DOHH2 (cell line): ENCODE data around the gene PPL.

ENCODE experiments used
- H3F3A ChIP-seq: fragments of 200-600 bp; sonication (generic), shearing (Covaris generic); 2 replicates; pipeline ENCODE4 v1.6.0; 2016; ENCODE audit warnings: antibody characterized with exemption, mild to moderate bottlenecking; ENCODE audit not compliant: control insufficient read depth, insufficient read depth
- H3K27ac ChIP-seq: fragments of 200-600 bp; sonication (generic); 2 replicates; pipeline ENCODE4 v1.5.1; 2014; ENCODE audit warnings: low read depth, mild to moderate bottlenecking, low read length, moderate library complexity
- H3K27me3 ChIP-seq: fragments of 200-600 bp; sonication (generic); 2 replicates; pipeline ENCODE4 v1.6.1; 2014; ENCODE audit warnings: mild to moderate bottlenecking, low read length, mixed read lengths; ENCODE audit not compliant: control insufficient read depth
- H3K36me3 ChIP-seq: fragments of 200-600 bp; sonication (generic); 2 replicates; pipeline ENCODE4 v1.6.1; 2014; ENCODE audit warnings: mild to moderate bottlenecking, low read length, moderate library complexity, mixed read lengths; ENCODE audit not compliant: control insufficient read depth
- H3K4me1 ChIP-seq: fragments of 200-600 bp; sonication (generic); 2 replicates; pipeline ENCODE4 v1.6.1; 2014; ENCODE audit warnings: mild to moderate bottlenecking, low read length, mixed read lengths; ENCODE audit not compliant: control insufficient read depth
- H3K4me2 ChIP-seq: fragments of 200-600 bp; sonication (generic); 2 replicates; pipeline ENCODE4 v1.6.0; 2014; ENCODE audit warnings: mild to moderate bottlenecking, low read length, moderate library complexity
- H3K4me3 ChIP-seq: fragments of 200-600 bp; sonication (generic); 2 replicates; pipeline ENCODE4 v1.5.1; 2014; ENCODE audit warnings: mild to moderate bottlenecking, low read length, mixed read lengths
- H3K79me2 ChIP-seq: fragments of 200-600 bp; sonication (generic); 2 replicates; pipeline ENCODE4 v1.6.1; 2014; ENCODE audit warnings: mild to moderate bottlenecking, low read length, mixed read lengths; ENCODE audit not compliant: control insufficient read depth
- H3K9me2 ChIP-seq: fragments of 200-600 bp; sonication (generic); replicated peaks from 2 replicates; pipeline ENCODE4 v1.6.1; 2014; ENCODE audit warnings: mild to moderate bottlenecking, low read length, mixed read lengths; ENCODE audit not compliant: control insufficient read depth
- H3K9me3 ChIP-seq: fragments of 200-600 bp; sonication (generic); 2 replicates; pipeline ENCODE4 v1.6.1; 2014; ENCODE audit warnings: antibody characterized with exemption, low read length, mixed read lengths; ENCODE audit not compliant: control insufficient read depth, insufficient read depth
- H4K20me1 ChIP-seq: fragments of 200-600 bp; sonication (generic); 2 replicates; pipeline ENCODE4 v1.6.0; 2014; ENCODE audit warnings: low read depth, mild to moderate bottlenecking, antibody characterized with exemption, low read length, moderate library complexity; ENCODE audit not compliant: control insufficient read depth, insufficient read depth
- EZH2phosphoT487 ChIP-seq: fragments of 200-600 bp; sonication (generic); IDR thresholded peaks from 2 replicates; pipeline ENCODE4 v1.6.1; 2017; ENCODE audit warnings: borderline replicate concordance, mild to moderate bottlenecking, antibody characterized with exemption, low read length, moderate library complexity, mixed read lengths
- TF ChIP-seq, protein P1 (sequence below): fragments of 200-600 bp; sonication (generic); IDR thresholded peaks from one replicate; pipeline ENCODE4 v1.5.1; 2014; ENCODE audit warnings: antibody characterized with exemption, mild to moderate bottlenecking, low read depth, low read length; ENCODE audit not compliant: poor library complexity, severe bottlenecking

PPL gene

DNA sequence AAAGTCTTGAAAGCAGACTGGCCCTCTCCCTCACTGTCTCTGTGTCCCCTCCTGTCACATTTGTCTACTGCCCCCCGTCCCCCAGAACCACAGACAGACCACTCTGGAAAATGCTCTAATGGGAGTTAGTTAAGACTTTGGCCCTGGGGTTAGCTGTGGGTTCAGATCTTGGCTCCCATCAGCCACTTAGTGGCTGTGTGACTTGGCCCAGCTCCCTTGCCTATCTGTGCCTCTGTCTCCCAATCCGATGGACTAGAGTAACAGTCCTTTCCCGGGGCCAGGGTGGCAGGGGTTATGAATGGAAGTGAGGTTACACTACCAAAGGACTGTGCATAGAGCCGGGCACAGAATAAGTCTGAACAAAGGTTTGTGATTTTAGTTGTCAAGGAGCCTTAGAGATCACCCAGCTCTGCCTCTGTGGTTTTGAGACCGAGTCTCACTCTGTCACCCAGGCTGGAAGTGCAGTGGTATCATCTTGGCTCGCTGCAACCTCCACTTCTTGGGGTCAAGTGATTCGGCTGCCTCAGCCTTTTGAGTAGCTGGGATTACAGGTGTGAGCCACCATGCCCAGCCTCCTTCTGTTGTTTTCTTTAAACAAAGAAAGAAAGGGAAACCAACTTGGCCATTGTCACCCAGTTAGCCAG, 23.7 kb downstream of the PPL start:
- H3K4me2 ChIP-seq, result no peak overlapping the region
- no peak overlapping the region for H3K27ac ChIP-seq
- H3K4me1 ChIP-seq, result no peaks in the 10 kb centered on the region

DNA sequence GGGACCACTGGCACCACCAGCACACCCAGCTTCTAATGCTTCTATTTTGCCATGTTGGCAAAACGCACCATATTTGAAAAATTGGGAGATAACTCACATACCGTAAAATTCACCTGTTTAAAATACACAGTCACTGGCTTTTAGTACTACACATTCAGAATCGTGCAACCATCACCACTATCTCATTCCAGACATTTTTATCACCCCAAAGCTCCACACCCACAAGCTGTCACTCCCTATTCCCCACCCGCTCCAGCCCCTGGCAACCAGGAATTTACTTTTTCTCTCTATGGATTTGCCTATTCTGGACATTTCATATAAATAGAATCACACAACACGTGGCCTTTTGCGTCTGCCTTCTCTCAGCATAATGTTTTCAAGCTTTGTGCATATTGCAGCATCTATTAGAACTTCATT, 25.0 kb downstream of the PPL start:
- Histone ChIP-seq H3K4me3 (no peak overlapping the region), H3K27ac (no peak overlapping the region), H3K27me3 (no peaks in the 10 kb centered on the region), H3F3A (no peaks in the 10 kb centered on the region), H4K20me1 (no peaks in the 10 kb centered on the region), H3K9me3 (no peaks in the 10 kb centered on the region), H3K9me2 (no peaks in the 10 kb centered on the region), H3K4me2 (no peak overlapping the region), H3K79me2 (no peaks in the 10 kb centered on the region), H3K4me1 (no peaks in the 10 kb centered on the region), H3K36me3 (no peaks in the 10 kb centered on the region)
- TF ChIP-seq EZH2phosphoT487, result no peak
- TF ChIP-seq, protein P1, sequence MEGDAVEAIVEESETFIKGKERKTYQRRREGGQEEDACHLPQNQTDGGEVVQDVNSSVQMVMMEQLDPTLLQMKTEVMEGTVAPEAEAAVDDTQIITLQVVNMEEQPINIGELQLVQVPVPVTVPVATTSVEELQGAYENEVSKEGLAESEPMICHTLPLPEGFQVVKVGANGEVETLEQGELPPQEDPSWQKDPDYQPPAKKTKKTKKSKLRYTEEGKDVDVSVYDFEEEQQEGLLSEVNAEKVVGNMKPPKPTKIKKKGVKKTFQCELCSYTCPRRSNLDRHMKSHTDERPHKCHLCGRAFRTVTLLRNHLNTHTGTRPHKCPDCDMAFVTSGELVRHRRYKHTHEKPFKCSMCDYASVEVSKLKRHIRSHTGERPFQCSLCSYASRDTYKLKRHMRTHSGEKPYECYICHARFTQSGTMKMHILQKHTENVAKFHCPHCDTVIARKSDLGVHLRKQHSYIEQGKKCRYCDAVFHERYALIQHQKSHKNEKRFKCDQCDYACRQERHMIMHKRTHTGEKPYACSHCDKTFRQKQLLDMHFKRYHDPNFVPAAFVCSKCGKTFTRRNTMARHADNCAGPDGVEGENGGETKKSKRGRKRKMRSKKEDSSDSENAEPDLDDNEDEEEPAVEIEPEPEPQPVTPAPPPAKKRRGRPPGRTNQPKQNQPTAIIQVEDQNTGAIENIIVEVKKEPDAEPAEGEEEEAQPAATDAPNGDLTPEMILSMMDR, result no peak

More for the DNA sequence above, 23.7 kb downstream of the PPL start:
- no peaks in the 10 kb centered on the region for H3K79me2 ChIP-seq
- no peaks in the 10 kb centered on the region for H3K27me3 ChIP-seq
- no peaks in the 10 kb centered on the region for H3K9me2 ChIP-seq
- no peaks in the 10 kb centered on the region for H3K9me3 ChIP-seq
- H3F3A ChIP-seq, result no peaks in the 10 kb centered on the region
- no peaks in the 10 kb centered on the region for H4K20me1 ChIP-seq
- no peak overlapping the region for H3K4me3 ChIP-seq
- TF ChIP-seq EZH2phosphoT487, result no peak
- TF ChIP-seq, protein P1, result no peak
- H3K36me3 ChIP-seq, result no peaks in the 10 kb centered on the region

DNA sequence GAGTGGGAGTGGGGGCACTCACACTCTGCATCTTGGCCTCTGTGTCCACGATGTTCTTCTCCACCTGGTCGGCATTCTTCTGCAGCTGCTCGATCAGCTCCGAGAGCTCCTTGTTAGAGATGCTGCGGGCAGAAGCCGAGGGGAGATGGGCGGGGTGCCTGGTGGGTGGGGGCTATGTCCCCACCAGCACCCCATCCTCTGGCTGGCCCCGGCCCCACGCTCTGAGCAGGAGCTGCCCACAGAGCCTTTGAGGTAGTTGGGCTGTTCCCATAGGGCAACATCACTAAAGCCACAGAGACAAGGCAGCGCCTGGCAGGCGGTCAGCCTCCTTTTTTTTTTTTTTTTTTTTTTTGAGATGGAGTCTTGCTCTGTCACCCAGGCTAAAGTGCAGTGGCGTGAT, 26.1 kb downstream of the PPL start:
- no peaks in the 10 kb centered on the region for H3K4me1 ChIP-seq
- H3K9me3 ChIP-seq, result no peaks in the 10 kb centered on the region
- H3K9me2 ChIP-seq, result no peaks in the 10 kb centered on the region
- H3K79me2 ChIP-seq, result no peaks in the 10 kb centered on the region
- TF ChIP-seq EZH2phosphoT487, result no peak
- TF ChIP-seq, protein P1, result no peak
- H3K27ac ChIP-seq, result no peak overlapping the region
- no peak overlapping the region for H3K4me2 ChIP-seq
- H3K27me3 ChIP-seq, result no peaks in the 10 kb centered on the region
- no peaks in the 10 kb centered on the region for H4K20me1 ChIP-seq
- no peaks in the 10 kb centered on the region for H3F3A ChIP-seq
- H3K36me3 ChIP-seq, result no peaks in the 10 kb centered on the region
- no peak overlapping the region for H3K4me3 ChIP-seq
